Transverse colon (tissue), 4 donors: Measurements from ENCODE around the gene IL36B. TPM values are rescaled to one million over a fixed set of nuclear protein-coding genes. Genes with fewer than 3 reads are reported as not detected.

ENCODE experiments used
- DNase-seq: peaks from one replicate; pipeline ENCODE4 v3.0.0-alpha.2; 2019
- H3K27ac ChIP-seq, 4 donors: fragments of 200-600 bp; sonication (generic); 2 replicates each; pipeline ENCODE4 v1.5.1; 2016 to 2018; ENCODE audit warnings: inconsistent platforms in 4 of 4
- H3K27me3 ChIP-seq: fragments of 200-600 bp; sonication (generic); 2 replicates; pipeline ENCODE4 v1.5.1; 2017; ENCODE audit warnings: inconsistent platforms
- H3K36me3 ChIP-seq, 4 donors: fragments of 200-600 bp; sonication (generic); 2 replicates each; pipeline ENCODE4 v1.5.1; 2017 to 2019; ENCODE audit warnings: inconsistent platforms in 4 of 4
- H3K4me1 ChIP-seq, 4 donors: fragments of 200-600 bp; sonication (generic); 2 replicates each; pipeline ENCODE4 v1.5.1; 2017 to 2020; ENCODE audit warnings: inconsistent platforms in 4 of 4
- H3K4me3 ChIP-seq, 4 donors: fragments of 200-600 bp; sonication (generic); 1 replicate in 1 of 4; 2 replicates in 3 of 4; pipeline versions ENCODE4 v1.5.1 to v1.6.1; 2017 to 2019; ENCODE audit warnings: inconsistent platforms in 4 of 4
- H3K9me3 ChIP-seq, 2 donors: fragments of 200-600 bp; sonication (generic); 2 replicates each; pipeline ENCODE4 v1.5.1; 2017 to 2019; ENCODE audit warnings: inconsistent platforms in 2 of 2
- CTCF ChIP-seq, 5 experiments: fragments of 200-600 bp in 3 of 5; fragments of 450-650 bp in 2 of 5; sonication (generic) in 3 of 5; IDR thresholded peaks; 1 replicate in 2 of 5; 2 replicates in 3 of 5; pipeline ENCODE4 v1.5.1; 2016 to 2017; ENCODE audit warnings: antibody characterized with exemption in 5 of 5, inconsistent platforms in 3 of 5, mild to moderate bottlenecking in 2 of 5, moderate library complexity in 1 of 5
- EP300 ChIP-seq: sonication (generic); formaldehyde crosslinking; IDR thresholded peaks from one replicate; pipeline ENCODE4 v1.6.1; 2017; ENCODE audit warnings: antibody characterized with exemption, low read depth
- POLR2A ChIP-seq: fragments of 450-650 bp; IDR thresholded peaks from one replicate; pipeline ENCODE4 v1.6.1; 2016; ENCODE audit warnings: antibody characterized with exemption, mild to moderate bottlenecking, moderate library complexity
- POLR2AphosphoS5 ChIP-seq, 3 donors: sonication (generic); formaldehyde crosslinking; IDR thresholded peaks; one replicate each; pipeline ENCODE4 v1.6.1; 2016; ENCODE audit warnings: antibody characterized with exemption in 3 of 3
- WGBS, 2 donors: methylation state at CpG; one replicate each; pipeline ENCODE4 v1.1.5; 2018; ENCODE audit warnings: low coverage in 1 of 2; 5-methylcytosine and 5-hydroxymethylcytosine counted together
- in situ Hi-C, 4 donors: fragments of 200-750 bp; cut with MboI; loops; one replicate each; pipeline versions ENCODE4 v1.15.0 to v1.15.1; 2017; ENCODE audit warnings: low sequenced_read_pairs in 3 of 4, low pct_ligation_motif_present in 1 of 4, low pct_unique_long_range_greater_than_20kb in 1 of 4
- intact Hi-C: fragments of 100-400 bp; cut with DNase I; formaldehyde crosslinking; loops from one replicate; pipeline ENCODE4 v1.15.1; 2023; ENCODE audit warnings: low total_unique reads
- total RNA-seq, 4 donors: library from RNA; depleted of rRNA; stranded (reverse); fragments of >200 nt; gene quantifications; one replicate each; pipeline ENCODE4 v1.1.0, GENCODE V29; 2016

The IL36B gene
- total RNA-seq, 4 donors from 2014 or later, result not detected

DNA sequence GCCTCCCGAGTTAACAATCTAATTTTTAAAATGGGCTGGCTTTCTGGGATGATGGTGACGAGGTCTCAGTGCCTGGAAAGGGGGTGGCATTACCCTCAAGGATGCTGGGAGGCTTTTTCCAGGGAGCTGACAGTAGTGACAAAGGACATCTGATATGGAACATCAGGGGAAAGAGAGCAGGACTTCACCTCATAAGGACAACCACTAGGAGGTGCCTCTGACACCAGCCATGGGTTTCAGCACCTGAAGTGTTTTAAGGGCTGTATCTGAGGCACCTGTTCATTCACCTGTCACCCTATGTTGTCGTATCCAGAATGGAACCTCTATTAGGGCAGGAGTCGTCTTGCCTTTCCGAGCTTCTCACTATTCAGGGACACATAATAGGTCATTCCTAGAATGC lies 10.8 kb downstream of the IL36B start:
- in situ Hi-C loops, result no loop called here
- intact Hi-C loops, result no loop called here
- H3K27me3 ChIP-seq, result no peaks in the 10 kb centered on the region
- H3K4me1 ChIP-seq, result peaks cover 0 to 15% (median 0%) of the 10 kb centered on the region in 4 donors
- TF ChIP-seq POLR2A (no peak), CTCF (IDR thresholded peaks at IDR 0.05) (no peak), POLR2AphosphoS5 (IDR thresholded peaks at IDR 0.05) (no peak), EP300 (no peak)
- no peak overlapping the region for H3K27ac ChIP-seq
- H3K9me3 ChIP-seq, result no peaks in the 10 kb centered on the region
- WGBS, 2 donors, result 72 to 83% methylated on average over 3 to 5 of the region's 5 CpGs
- no peak overlapping the region for H3K4me3 ChIP-seq
- no peaks in the 10 kb centered on the region for H3K36me3 ChIP-seq
- DNase-seq, result no peak

DNA sequence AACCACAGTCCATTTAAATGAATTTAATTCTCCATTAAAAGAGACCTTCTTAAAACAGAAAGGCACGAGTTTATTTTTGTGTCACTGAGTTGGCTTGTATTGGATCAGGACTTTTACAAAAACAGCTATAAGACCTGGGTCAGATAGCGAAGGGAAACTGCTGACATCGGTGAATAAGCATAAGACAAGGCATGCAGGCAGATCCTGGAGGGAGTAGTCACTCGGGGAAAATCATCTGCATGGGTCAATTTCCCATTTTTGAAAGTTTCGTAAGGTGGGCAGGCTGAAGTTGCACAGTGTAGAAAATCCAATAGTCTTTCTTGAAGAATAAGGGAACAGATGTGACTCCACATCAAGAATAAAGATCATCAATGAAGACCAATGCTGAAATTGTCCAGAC lies 12.9 kb downstream of the IL36B start:
- H3K27ac ChIP-seq, result no peak overlapping the region
- intact Hi-C loops, result no loop called here
- 33 to 44% methylated on average over 5 of the region's 5 CpGs for WGBS, 2 donors

DNA sequence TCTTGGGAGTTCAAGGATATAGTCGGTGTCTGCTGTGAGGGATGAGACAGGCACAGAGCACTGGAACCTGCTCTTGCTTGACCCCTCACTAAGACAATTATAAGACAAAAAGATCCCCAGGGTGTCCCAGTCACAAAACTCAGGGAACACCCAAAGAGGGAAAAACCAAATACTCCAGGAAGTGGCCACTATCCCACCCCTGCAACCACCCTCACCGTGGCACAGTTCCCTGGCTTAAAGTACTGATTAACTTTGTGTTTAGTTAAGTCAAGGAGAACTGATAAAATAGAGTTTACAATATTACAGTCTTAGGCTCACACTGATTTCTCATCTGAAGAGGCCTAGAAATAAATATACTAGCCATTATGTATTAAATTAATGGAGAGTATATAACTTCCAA lies 13.5 kb downstream of the IL36B start:
- no peaks in the 10 kb centered on the region for H3K36me3 ChIP-seq
- in situ Hi-C loops (no loop called here), intact Hi-C loops (no loop called here)
- peaks cover 0 to 15% (median 0%) of the 10 kb centered on the region in 4 donors for H3K4me1 ChIP-seq
- H3K27me3 ChIP-seq, result peaks cover 4% of the 10 kb centered on the region
- no peaks in the 10 kb centered on the region for H3K9me3 ChIP-seq
- 59% methylated on average over 2 of the region's 2 CpGs; no CpG with 5 or more reads in 1 of the 2 donors for WGBS, 2 donors
- TF ChIP-seq EP300, result no peak
- TF ChIP-seq CTCF (IDR thresholded peaks at IDR 0.05), result no peak
- TF ChIP-seq POLR2AphosphoS5 (IDR thresholded peaks at IDR 0.05), result no peak
- no peak for TF ChIP-seq POLR2A
- no peak for DNase-seq
- H3K27ac ChIP-seq, result no peak overlapping the region
- no peak overlapping the region for H3K4me3 ChIP-seq

More for the DNA sequence above, 12.9 kb downstream of the IL36B start:
- Histone ChIP-seq H3K36me3 (no peaks in the 10 kb centered on the region), H3K4me3 (no peak overlapping the region), H3K9me3 (no peaks in the 10 kb centered on the region), H3K4me1 (peaks cover 0 to 15% (median 0%) of the 10 kb centered on the region in 4 donors), H3K27me3 (no peaks in the 10 kb centered on the region)
- in situ Hi-C loops, result no loop called here
- DNase-seq, result no peak
- TF ChIP-seq POLR2A (no peak), POLR2AphosphoS5 (IDR thresholded peaks at IDR 0.05) (no peak), CTCF (IDR thresholded peaks at IDR 0.05) (no peak), EP300 (no peak)

GRCh38 chr2:113038291-113038690 lies 14.4 kb downstream of the IL36B start:
- Histone ChIP-seq H3K4me1 (peaks cover 0 to 15% (median 0%) of the 10 kb centered on the region in 4 donors), H3K9me3 (no peaks in the 10 kb centered on the region), H3K36me3 (no peaks in the 10 kb centered on the region), H3K4me3 (no peak overlapping the region), H3K27ac (no peak overlapping the region), H3K27me3 (peaks cover 7% of the 10 kb centered on the region)
- in situ Hi-C loops (no loop called here), intact Hi-C loops (no loop called here)
- 78% methylated on average over 3 of the region's 3 CpGs; no CpG with 5 or more reads in 1 of the 2 donors for WGBS, 2 donors
- TF ChIP-seq POLR2AphosphoS5 (IDR thresholded peaks at IDR 0.05) (no peak), EP300 (no peak), CTCF (IDR thresholded peaks at IDR 0.05) (no peak), POLR2A (no peak)
- no peak for DNase-seq
